MM.1S (cell line): ENCODE data around the gene ANKRD29.

Source experiments
- CTCF ChIP-seq: fragments of 300-600 bp; sonication (generic); IDR thresholded peaks from 2 replicates; pipeline ENCODE4 v1.5.1; 2016; ENCODE audit warnings: antibody characterized with exemption, low read length, mixed read lengths
- EZH2phosphoT487 ChIP-seq: fragments of 300-600 bp; sonication (generic); IDR thresholded peaks from 2 replicates; pipeline ENCODE4 v1.6.1; 2018; ENCODE audit warnings: antibody characterized with exemption, low read length

DNA sequence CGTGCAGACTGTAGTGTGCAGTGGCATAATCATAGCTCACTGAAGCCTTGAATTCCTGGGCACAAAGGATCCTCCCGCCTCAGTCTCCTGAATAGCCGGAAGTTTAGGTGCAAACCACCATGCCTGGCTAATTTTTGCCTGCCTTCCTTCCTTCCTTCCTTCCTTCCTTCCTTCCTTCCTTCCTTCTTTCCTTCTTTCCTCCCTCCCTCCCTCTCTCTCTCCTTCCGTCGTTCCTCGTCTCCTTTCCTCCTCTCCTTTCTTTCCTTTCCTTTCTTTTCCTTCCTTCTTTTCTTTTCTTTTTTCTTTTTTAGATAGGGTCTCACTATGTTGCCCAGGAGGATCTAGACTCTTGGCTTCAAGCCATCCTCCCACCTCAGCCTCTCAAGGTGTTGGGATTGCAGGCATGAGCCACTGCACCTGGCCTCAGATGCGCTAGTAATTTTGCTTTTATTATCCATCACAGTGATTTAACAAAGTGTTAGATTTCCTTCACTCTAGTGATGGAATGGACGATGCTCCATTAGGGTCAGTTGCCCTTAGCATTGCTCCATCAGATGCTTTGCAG is 6.6 kb upstream of the ANKRD29 start:
- no peak for TF ChIP-seq CTCF
- TF ChIP-seq EZH2phosphoT487 = no peak
